ENCODE results near the gene EEIG1.

Gene EEIG1

DNA sequence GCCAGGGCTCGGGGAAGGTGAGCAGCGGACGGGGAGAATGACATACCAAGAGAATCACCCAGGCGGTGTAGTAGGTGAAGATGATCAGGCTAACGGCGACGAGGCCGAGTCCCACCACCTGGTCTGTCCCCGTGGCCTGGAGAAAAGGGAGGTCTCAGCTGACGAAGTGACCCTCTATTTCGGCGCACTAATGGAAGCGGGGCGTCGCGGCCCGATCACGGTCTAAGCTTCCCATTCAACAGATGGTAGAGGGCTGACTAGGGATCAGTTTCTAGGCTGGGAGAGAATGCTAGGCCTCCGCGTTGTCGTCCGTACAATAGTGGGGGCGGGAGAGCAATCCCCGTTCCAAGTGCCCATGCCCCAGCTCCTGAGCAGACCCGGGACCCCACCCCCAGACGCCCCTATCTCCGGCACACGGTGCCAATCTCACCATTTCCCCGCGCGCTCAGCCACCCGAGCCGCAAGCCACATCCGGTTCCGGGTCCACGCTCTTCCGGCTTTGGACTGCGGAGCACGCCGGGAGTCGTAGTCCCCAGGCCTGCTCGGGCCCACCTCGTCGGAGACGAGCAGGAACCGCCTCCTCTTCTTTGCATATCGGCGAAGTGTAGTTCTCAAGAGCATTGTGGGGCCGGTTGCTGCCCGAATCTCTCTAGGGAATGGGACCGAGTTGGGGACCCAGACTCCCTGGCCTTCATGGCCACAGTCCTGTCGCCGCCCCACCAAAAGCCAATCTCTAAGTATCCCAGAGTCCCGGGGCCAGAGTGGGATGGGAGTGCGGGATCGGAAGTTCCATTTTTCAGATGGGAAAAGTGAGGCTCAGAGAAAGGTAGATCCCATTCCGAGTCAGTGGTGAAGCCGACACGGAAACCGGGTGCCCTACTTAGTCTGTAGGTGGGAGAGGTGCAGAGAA lies 43.1 kb downstream of the EEIG1 start, which contains the start of gene DPM2:
DPM2 (minus strand) TSS at position 467 of the 910 bp plus-strand sequence; CDS start at position 433, 34 bp downstream.
- DNase-seq: peak in 1 of 2 experiments; percentile 31

DNA sequence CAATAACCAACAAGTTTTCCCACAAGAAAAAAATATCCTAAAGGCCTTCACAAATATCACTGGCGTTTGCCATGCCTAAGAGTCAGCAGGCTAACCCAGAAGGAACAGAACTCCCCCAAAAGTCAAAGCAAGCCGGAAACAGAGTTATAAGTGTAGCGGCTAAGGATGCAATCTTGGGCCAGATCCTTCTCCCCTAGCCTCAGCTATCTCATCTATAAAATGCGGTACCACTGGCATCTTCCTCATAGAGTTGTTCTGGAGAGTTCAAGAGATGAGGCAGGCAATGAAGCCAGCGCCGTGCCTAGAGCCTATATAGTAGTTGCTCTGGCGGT lies 43.8 kb downstream of the EEIG1 start:
- no peak for DNase-seq

DNA sequence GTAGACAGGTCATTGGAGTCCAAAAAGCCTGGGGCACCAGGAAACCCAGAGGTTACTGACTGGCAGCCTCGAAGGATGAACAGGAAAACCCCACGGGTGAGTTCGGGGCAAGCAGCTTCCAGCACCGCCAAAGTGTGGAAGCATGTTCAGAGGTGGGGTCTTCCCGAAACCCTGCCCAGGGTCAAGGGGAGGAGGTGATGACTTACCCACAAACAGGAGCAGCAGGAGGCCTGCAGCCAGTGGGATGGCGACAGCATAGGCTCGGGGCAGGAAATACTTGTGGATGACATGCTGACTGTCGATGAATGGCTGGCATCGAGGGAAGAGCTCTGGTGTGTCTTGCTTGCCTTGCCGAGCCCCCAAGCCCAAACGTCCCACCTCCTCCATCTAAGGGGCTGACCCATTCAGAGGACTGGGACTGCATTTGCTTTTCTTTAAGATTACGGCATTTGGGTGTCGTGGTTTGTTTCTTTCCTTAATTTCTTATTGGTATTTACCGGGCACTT lies 44.4 kb downstream of the EEIG1 start:
- no peak for DNase-seq

DNA sequence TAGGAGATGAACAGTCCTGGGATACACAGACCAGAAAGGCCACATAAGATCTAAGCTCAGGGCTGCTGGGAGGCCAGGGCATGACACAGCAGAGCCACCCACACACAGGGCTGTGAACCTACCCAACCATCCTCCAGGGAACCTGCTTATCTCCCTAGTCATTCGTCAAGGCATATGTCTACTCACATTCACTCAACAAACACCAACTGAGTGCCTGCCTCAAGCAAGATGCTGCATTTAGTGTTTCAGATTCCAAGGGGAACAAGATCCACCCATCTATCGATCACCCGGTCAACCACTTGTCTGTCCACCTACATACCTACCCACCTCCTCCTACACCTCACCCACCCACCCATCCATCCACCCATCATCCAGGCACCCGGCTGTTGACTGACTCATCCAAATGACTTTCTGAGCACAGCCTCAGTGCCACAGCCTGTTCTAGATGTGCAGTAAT lies 45.0 kb downstream of the EEIG1 start:
- no peak for DNase-seq

DNA sequence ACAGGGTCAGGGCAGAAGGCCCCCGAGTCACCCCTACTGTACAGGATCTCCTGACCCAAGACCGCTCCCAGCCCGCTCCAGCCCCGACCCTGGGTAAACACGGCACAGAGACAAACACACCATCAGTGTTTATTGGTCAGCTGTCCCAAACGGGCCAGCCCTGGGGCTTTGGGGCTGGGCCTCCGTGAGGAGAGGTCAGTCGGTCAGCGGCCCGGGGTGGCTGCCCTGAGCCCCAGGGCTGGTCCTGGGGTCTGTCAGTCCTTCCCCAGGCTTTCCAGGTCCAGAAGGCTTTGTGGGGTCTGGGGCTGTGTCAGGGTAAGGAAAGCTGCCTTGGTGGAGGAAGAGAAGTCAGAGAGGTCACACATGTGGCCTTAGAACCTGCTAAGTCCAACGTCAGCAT lies 45.8 kb downstream of the EEIG1 start:
- no peak for DNase-seq

DNA sequence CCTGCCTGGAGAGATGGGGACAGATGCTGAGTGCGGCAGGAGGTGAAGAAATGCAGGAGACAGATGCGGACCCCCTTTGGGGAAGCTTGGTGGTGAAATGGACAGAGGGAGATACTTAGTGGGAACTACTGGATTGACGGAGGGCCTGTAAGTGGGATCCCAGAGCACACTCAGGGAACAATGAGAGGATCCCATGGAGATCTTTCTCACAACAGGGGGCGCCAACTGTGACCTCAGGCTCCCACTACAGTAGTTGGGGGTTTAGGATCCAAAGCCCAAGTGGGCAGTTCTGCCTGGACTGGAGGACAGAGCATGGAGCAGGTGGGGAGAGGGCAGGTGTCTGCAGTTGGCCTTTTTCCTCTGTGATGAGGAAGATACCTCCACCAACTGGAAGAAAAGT lies 46.5 kb downstream of the EEIG1 start:
- no peak for DNase-seq

DNA sequence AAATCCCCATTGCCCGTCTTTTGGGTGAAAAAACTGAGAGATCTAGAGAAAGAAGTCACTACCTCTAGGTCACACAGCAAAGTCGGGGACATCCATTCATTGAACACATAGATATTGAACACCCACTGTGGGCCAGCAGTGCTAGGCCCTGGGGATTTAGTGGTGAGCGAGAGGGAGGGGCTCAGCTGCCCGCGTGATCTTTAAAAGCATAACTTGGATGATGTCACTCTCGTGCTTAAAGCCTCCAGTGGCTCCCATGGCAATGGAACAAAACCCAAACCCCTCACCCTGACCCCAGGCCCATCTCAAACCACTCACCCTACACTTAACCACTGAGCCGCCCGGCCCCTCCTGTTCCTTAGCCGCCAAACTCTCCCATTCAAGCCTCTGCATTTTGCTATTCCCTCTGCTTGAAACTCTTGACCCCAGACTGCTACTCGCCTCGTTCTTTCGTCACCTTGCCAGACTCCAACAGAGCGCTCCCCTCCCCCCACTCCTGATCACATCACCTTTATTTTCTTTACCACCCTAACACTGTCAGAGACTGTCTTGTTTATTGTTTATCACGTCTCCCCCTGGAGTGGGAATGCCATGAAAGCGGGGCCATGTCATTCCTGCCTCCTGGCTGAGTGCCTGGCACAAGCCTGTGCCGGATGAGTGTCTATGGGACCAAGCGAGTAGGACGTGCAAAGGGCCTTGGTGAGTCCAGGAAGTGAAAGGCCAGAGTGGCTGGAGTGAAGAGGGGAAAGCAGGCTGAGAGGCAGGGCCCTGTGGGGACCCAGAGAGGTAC lies 49.5 kb downstream of the EEIG1 start:
- DNase-seq: no peak

All from NCI-H187 (cell line).